Stimulated activated CD4-positive, alpha-beta T cell treated with anti-CD3 and anti-CD28 coated beads, Interleukin-12 subunit alpha, Interleukin-12 subunit beta, amount 100 ng/mL, for 48 hours (primary cell): ENCODE measurements around the gene IFI30.

Experiments
- DNase-seq, 3 donors: peaks; one replicate each; pipeline ENCODE4 v3.0.0-alpha.2; 2020; ENCODE audit warnings: low read depth in 2 of 3, low spot score in 1 of 3

Gene IFI30

GRCh38 chr19:18173572-18174288, at the start of gene IFI30:
TSS of gene IFI30 (plus strand) at chr19:18173813. CDS start at chr19:18173842, 29 bp downstream.
- DNase-seq: peak in 1 of 3 donors; percentile 53

DNA sequence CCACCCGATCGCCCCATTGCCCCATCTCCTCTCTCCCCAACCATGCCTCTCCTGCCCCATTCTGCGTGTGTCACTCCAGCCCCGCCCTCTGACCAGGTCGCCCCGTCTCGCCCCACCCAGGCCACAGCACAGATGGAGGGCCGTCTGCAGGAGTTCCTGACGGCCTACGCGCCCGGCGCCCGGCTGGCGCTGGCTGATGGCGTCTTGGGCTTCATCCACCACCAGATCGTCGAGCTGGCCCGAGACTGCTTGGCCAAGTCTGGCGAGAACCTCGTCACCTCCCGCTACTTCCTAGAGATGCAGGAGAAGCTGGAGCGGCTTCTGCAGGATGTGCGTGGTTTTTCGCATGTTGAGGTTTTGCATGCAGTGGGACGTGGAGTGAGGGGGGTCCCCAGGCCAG, 49.8 kb upstream of the IFI30 start:
- no peak for DNase-seq

DNA sequence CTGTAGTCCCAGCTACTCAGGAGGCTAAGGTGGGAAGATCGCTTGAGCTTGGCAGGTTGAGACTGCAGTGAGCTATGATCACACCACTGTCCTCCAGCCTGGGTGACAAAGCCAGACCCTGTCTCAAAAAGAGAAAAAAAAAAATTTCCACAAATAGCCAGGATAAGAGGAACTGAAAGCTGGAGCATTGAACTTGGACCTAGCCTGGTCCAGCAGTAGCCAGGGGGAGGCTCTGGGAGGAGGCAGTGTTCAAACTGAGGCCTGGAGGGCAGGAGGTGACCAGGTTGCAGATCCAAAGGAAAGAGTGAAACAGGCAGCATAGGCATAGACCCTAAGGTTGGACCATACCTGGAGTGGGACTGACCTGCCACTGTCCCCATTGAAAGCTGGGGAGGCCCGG, 47.5 kb upstream of the IFI30 start:
- DNase-seq: no peak

DNA sequence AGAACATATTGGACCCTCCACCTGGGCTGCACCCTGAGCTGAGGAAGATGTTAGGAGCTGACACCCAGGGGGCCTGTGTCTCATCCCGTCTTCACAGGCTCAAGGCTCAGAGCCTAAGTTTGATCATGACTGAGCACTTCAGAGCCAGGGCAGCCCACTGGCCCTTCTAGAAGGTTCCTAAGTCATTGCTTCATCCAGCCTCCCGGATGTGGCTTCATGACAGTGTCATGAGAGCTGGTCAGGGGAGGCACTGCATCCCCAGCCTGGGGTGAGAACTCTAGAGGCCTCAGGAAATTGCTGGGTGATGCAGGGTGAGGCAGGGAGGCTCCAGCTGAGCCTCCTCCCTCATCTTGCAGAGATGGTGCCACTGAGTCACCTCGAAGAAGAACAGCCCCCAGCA, 45.6 kb upstream of the IFI30 start:
- DNase-seq: no peak

GRCh38 chr19:18128805-18129204, 44.8 kb upstream of the IFI30 start:
- no peak for DNase-seq

DNA sequence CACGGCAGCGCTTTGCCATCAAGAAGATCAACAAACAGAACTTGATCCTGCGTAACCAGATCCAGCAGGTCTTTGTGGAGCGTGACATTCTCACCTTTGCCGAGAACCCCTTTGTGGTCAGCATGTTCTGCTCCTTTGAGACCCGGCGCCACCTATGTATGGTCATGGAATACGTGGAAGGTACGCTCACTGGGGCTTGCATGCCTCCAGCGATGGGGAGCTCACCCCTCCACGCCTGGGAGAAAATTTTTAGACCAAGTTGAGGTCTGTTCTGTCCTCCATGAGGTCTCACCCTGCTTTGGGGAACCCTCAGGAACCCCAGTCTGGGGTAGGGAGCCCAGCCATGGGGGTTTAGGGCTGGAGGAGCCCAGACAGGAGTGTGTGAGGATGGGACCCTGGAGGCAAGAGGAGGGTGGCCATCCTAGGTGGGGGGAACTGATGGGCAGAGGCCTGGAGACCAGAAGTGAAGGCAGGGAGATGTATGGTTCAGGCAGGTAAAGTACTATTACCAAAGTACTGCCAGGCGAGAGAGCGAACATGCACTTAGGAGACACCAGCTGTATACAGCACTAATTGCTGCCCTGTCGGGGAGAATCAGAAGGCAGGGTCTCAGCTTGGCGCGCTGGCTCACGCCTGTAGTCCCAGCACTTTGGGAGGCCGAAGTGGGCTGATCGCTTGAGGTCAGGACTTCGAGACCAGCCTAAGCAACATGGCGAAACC, 42.9 kb upstream of the IFI30 start:
- DNase-seq: no peak

GRCh38 chr19:18131841-18132596, 41.6 kb upstream of the IFI30 start:
- DNase-seq: no peak

- DNase-seq: no peak
Observed at GRCh38 chr19:18135712-18136584, 37.7 kb upstream of the IFI30 start.

GRCh38 chr19:18137242-18137641, 36.4 kb upstream of the IFI30 start:
- no peak for DNase-seq

- no peak for DNase-seq
Observed at GRCh38 chr19:18137657-18138339, 35.8 kb upstream of the IFI30 start.

- DNase-seq: no peak
Observed at GRCh38 chr19:18140473-18140872, 33.1 kb upstream of the IFI30 start.

- DNase-seq: no peak
Observed at GRCh38 chr19:18141031-18141430, 32.6 kb upstream of the IFI30 start.

DNA sequence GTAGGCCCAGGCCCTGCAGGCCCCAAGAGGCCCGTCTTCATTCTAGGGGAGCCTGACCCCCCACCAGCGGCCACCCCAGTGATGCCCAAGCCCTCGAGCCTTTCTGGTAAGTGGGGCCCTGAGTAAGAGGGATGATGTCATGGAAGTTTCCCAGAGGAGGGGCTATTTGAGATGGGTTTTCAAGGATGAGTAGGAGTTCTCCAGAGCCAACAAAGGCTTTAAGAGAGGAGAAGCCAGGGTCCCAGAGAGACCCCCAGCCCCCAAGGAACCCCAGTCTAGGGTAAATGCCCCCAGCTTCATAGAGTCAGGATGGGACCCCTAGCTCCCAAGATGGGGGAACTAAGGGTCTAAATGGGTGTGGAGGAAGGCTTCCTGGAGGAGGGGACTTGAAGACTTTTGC, 29.7 kb upstream of the IFI30 start:
- DNase-seq: no peak

GRCh38 chr19:18144361-18144760, 29.3 kb upstream of the IFI30 start:
- DNase-seq: no peak

GRCh38 chr19:18144906-18145305, 28.7 kb upstream of the IFI30 start:
- DNase-seq: no peak

DNA sequence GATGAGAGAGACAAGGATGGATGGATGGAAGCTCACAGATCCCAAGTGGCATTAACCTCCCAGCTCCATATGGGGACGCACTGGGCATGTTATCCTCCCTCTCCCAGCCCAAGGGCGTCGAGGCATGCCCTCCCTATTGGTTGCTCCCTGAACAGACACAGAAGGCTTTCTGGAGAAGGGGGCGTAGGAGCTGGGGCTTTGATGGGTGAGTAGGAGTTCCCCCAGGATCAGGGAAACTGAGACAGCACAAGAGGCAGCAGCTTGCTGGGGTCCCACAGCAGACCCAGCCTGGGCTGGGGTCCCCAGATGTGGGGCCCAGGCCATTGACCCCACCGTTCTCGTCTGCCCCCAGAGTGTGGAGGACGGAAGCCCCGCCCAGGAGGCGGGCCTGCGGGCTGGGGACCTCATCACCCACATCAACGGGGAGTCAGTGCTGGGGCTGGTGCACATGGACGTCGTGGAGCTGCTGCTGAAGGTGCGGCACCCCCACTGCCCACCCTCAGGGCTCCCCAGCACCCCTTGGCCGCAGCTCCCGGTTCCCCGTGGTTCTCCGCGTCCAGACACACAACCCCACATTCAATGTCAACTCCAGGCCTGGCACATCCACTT, 28.1 kb upstream of the IFI30 start:
- DNase-seq: no peak

GRCh38 chr19:18147396-18147795, 26.2 kb upstream of the IFI30 start:
- no peak for DNase-seq

DNA sequence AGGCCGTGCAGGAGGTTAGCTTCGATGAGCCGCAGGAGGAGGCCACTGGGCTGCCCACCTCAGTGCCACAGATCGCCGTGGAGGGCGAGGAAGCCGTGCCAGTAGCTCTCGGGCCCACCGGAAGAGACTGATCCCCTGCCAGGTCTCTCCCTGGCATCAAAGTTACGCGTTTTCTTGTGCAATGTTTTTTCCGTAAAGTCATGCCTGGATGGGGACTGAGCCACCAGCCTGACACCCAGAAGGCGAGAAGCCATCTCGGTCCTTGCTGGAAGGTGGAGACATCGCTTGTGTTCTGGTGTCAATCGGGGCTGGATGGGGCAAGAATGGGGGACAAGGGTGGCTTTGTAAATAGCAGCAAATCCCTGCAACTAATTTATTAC, 24.0 kb upstream of the IFI30 start:
- DNase-seq: no peak

DNA sequence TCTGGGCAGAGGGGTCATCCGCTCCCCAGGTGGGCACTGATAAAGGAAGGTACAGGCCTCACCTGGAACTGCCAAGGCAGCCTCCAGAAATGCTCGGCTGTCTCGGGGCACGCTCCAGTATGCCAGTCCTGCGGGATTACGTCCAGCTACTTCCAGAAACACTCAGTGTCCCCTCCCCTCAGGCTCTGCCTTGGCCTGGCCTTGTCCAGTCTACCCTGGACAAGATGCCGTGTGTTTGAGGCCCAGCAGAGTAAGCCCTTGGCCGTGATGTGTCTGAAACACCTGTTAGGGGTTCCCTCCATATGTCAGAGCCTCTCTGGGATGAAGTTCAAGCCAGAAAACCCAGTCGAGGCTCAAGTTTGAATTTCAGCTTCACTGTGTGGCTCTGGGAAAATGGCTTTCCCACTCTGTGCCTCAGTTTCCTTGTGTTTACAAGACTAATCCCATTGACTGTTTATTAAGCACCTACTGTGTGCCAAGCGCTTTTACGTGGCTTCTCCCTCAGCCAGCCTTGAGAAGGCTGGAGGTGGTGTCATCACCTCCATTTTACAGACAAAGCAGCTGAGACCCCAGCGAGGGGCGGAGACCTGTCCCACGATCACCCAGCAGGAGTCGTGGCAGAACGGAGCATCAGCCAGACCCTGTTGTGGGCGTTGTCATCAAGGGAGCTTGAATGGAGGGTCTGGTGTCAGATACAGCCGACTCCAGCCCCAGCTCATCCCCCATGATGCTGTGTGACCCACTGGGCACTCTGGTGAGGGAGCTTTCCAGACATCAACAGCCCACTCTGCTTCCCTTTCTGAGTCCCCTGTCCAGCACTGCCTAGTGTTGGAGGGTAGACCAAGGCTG, 22.6 kb upstream of the IFI30 start:
- DNase-seq: no peak
